ENCODE data around the gene ZNF205.

Gene ZNF205

GRCh38 chr16:3086596-3087242 lies 25.7 kb upstream of the ZNF205 start:
- Histone ChIP-seq H3K9me2 (ENCODE audit: low read depth, low read length) (no peaks in the 10 kb centered on the region), H3K4me3 (ENCODE audit: low read depth, low read length, poor library complexity, severe bottlenecking) (no peak overlapping the region), H4K20me1 (ENCODE audit: insufficient read depth, low read length) (no peaks in the 10 kb centered on the region), H3K9ac (ENCODE audit: low read length) (no peak overlapping the region), H3K79me2 (ENCODE audit: insufficient read depth, low read length) (no peaks in the 10 kb centered on the region), H3K4me1 (ENCODE audit: insufficient read depth, low read length, severe bottlenecking) (no peaks in the 10 kb centered on the region), H3K36me3 (ENCODE audit: insufficient read depth, low read length) (no peaks in the 10 kb centered on the region), H3K27me3 (ENCODE audit: insufficient read depth, low read length) (0 out of 2 replicates have a peak, but pooled peaks cover 5% of the 10 kb centered on the region), H3K4me2 (ENCODE audit: low read length) (no peak overlapping the region), H3F3A (ENCODE audit: insufficient read depth, low read length) (no peaks in the 10 kb centered on the region), H3K27ac (ENCODE audit: low read depth, low read length, poor library complexity, severe bottlenecking) (no peak overlapping the region), H3K9me3 (ENCODE audit: low read length) (no peaks in the 10 kb centered on the region), H2AFZ (ENCODE audit: low read length) (no peak overlapping the region)
- TF ChIP-seq EZH2 (IDR thresholded peaks at IDR 0.05; ENCODE audit: borderline replicate concordance, low read length) (no peak), CTCF (IDR thresholded peaks at IDR 0.05; ENCODE audit: low read length) (no peak)

- H3K79me2 ChIP-seq (ENCODE audit: insufficient read depth, low read length): no peaks in the 10 kb centered on the region
- H2AFZ ChIP-seq (ENCODE audit: low read length): no peak overlapping the region
- 0 out of 2 replicates have a peak, but pooled peaks cover 9% of the 10 kb centered on the region for H3K27me3 ChIP-seq (ENCODE audit: insufficient read depth, low read length)
- no peaks in the 10 kb centered on the region for H3K36me3 ChIP-seq (ENCODE audit: insufficient read depth, low read length)
- H3K9me3 ChIP-seq (ENCODE audit: low read length): no peaks in the 10 kb centered on the region
- TF ChIP-seq CTCF (IDR thresholded peaks at IDR 0.05; ENCODE audit: low read length) (no peak), EZH2 (IDR thresholded peaks at IDR 0.05; ENCODE audit: borderline replicate concordance, low read length) (no peak)
- no peak overlapping the region for H3K9ac ChIP-seq (ENCODE audit: low read length)
- no peak overlapping the region for H3K27ac ChIP-seq (ENCODE audit: low read depth, low read length, poor library complexity, severe bottlenecking)
- H3K4me1 ChIP-seq (ENCODE audit: insufficient read depth, low read length, severe bottlenecking): peaks cover under 1% of the 10 kb centered on the region
- H3K4me2 ChIP-seq (ENCODE audit: low read length): no peak overlapping the region
- H3K4me3 ChIP-seq (ENCODE audit: low read depth, low read length, poor library complexity, severe bottlenecking): no peak overlapping the region
- no peaks in the 10 kb centered on the region for H3F3A ChIP-seq (ENCODE audit: insufficient read depth, low read length)
- H4K20me1 ChIP-seq (ENCODE audit: insufficient read depth, low read length): no peaks in the 10 kb centered on the region
- H3K9me2 ChIP-seq (ENCODE audit: low read depth, low read length): no peaks in the 10 kb centered on the region
Measured at GRCh38 chr16:3087243-3088235, 24.8 kb upstream of the ZNF205 start.

- Histone ChIP-seq H2AFZ (ENCODE audit: low read length) (no peak overlapping the region), H4K20me1 (ENCODE audit: insufficient read depth, low read length) (no peaks in the 10 kb centered on the region), H3K9ac (ENCODE audit: low read length) (no peak overlapping the region), H3K27ac (ENCODE audit: low read depth, low read length, poor library complexity, severe bottlenecking) (no peak overlapping the region), H3K36me3 (ENCODE audit: insufficient read depth, low read length) (no peaks in the 10 kb centered on the region), H3K9me2 (ENCODE audit: low read depth, low read length) (no peaks in the 10 kb centered on the region), H3K4me3 (ENCODE audit: low read depth, low read length, poor library complexity, severe bottlenecking) (no peak overlapping the region), H3K27me3 (ENCODE audit: insufficient read depth, low read length) (0 out of 2 replicates have a peak, but pooled peaks cover 9% of the 10 kb centered on the region), H3K79me2 (ENCODE audit: insufficient read depth, low read length) (no peaks in the 10 kb centered on the region), H3K4me2 (ENCODE audit: low read length) (no peak overlapping the region), H3K9me3 (ENCODE audit: low read length) (no peaks in the 10 kb centered on the region), H3K4me1 (ENCODE audit: insufficient read depth, low read length, severe bottlenecking) (peaks cover 9% of the 10 kb centered on the region), H3F3A (ENCODE audit: insufficient read depth, low read length) (no peaks in the 10 kb centered on the region)
- no peak for TF ChIP-seq EZH2 (IDR thresholded peaks at IDR 0.05; ENCODE audit: borderline replicate concordance, low read length)
- TF ChIP-seq CTCF (IDR thresholded peaks at IDR 0.05; ENCODE audit: low read length): no peak
Measured at GRCh38 chr16:3088450-3088849, 23.9 kb upstream of the ZNF205 start.
